ENCODE measurements around the gene MACROD2.

- no peak for TF ChIP-seq CTCF (IDR thresholded peaks at IDR 0.05)
- TF ChIP-seq POLR2A (IDR thresholded peaks at IDR 0.05): no peak
Measured at GRCh38 chr20:15609921-15610320, 1614.6 kb downstream of the MACROD2 start.
